Adipocyte (in vitro differentiated cells): ENCODE measurements around the gene BNIPL.

Experiments
- DNase-seq: peaks from one replicate; pipeline ENCODE4 v3.0.0-alpha.2; 2015; ENCODE audit warnings: low read depth
- H3K27me3 ChIP-seq: replicated peaks from 2 replicates; pipeline ENCODE4 v1.7.0; 2013; ENCODE audit warnings: mild to moderate bottlenecking, low read length, moderate library complexity; ENCODE audit not compliant: control insufficient read depth, insufficient read depth
- H3K36me3 ChIP-seq: 2 replicates; pipeline ENCODE4 v1.7.0; 2013; ENCODE audit warnings: low read length, mild to moderate bottlenecking, moderate library complexity; ENCODE audit not compliant: control insufficient read depth, insufficient read depth, severe bottlenecking
- H3K4me1 ChIP-seq: 2 replicates; pipeline ENCODE4 v1.7.0; 2013; ENCODE audit warnings: mild to moderate bottlenecking, low read length, moderate library complexity; ENCODE audit not compliant: control insufficient read depth, insufficient read depth
- H3K4me3 ChIP-seq: 2 replicates; pipeline ENCODE4 v1.7.0; 2013; ENCODE audit warnings: mild to moderate bottlenecking, low read length, moderate library complexity
- H3K9ac ChIP-seq: 2 replicates; pipeline ENCODE4 v1.7.0; 2013; ENCODE audit warnings: mild to moderate bottlenecking, low read length, moderate library complexity
- H3K9me3 ChIP-seq: 2 replicates; pipeline ENCODE4 v1.7.0; 2013; ENCODE audit warnings: mild to moderate bottlenecking, low read length, moderate library complexity; ENCODE audit not compliant: control insufficient read depth

BNIPL gene

GRCh38 chr1:151059109-151060006 lies 23.0 kb downstream of the BNIPL start, which contains the start of gene CDC42SE1:
CDC42SE1 (minus strand) TSS chr1:151059622; CDS start chr1:151055730, 3,892 bp downstream.
- peak; percentile 96 for DNase-seq
- Histone ChIP-seq H3K9me3 (no peaks in the 10 kb centered on the region), H3K4me1 (peaks cover 40% of the 10 kb centered on the region), H3K9ac (peak within 1 kb of the TSS; percentile 96), H3K27me3 (no peaks in the 10 kb centered on the region), H3K36me3 (peaks cover 23% of the 10 kb centered on the region), H3K4me3 (peak within 1 kb of the TSS; percentile 98)

GRCh38 chr1:151060007-151060656 lies 23.7 kb downstream of the BNIPL start, which contains the start of gene MLLT11:
MLLT11 (plus strand) TSS chr1:151060397; CDS start chr1:151067225, 6,828 bp downstream.
- peak; percentile 89 for DNase-seq
- Histone ChIP-seq H3K27me3 (no peaks in the 10 kb centered on the region), H3K4me1 (peaks cover 40% of the 10 kb centered on the region), H3K4me3 (peak within 1 kb of the TSS; percentile 98), H3K9ac (peak within 1 kb of the TSS; percentile 96), H3K36me3 (peaks cover 15% of the 10 kb centered on the region), H3K9me3 (no peaks in the 10 kb centered on the region)

GRCh38 chr1:151060657-151061421 lies 24.5 kb downstream of the BNIPL start:
- H3K4me3 ChIP-seq, result peak overlapping the region; percentile 98
- peaks cover 41% of the 10 kb centered on the region for H3K4me1 ChIP-seq
- DNase-seq, result peak; percentile 42
- H3K36me3 ChIP-seq, result peaks cover 8% of the 10 kb centered on the region
- no peaks in the 10 kb centered on the region for H3K9me3 ChIP-seq
- peak overlapping the region; percentile 96 for H3K9ac ChIP-seq
- H3K27me3 ChIP-seq, result no peaks in the 10 kb centered on the region

- H3K27me3 ChIP-seq, result no peaks in the 10 kb centered on the region
- no peak overlapping the region for H3K9ac ChIP-seq
- no peaks in the 10 kb centered on the region for H3K36me3 ChIP-seq
- no peaks in the 10 kb centered on the region for H3K9me3 ChIP-seq
- peak; percentile 34 for DNase-seq
- peaks cover 32% of the 10 kb centered on the region for H3K4me1 ChIP-seq
- no peak overlapping the region for H3K4me3 ChIP-seq
Measured at GRCh38 chr1:151061704-151062103, 25.3 kb downstream of the BNIPL start.

GRCh38 chr1:151062741-151063371 lies 26.5 kb downstream of the BNIPL start:
- peak; percentile 81 for DNase-seq
- no peaks in the 10 kb centered on the region for H3K9me3 ChIP-seq
- peaks cover 20% of the 10 kb centered on the region for H3K4me1 ChIP-seq
- no peaks in the 10 kb centered on the region for H3K36me3 ChIP-seq
- no peak overlapping the region for H3K4me3 ChIP-seq
- H3K27me3 ChIP-seq, result no peaks in the 10 kb centered on the region
- peak overlapping the region; percentile 66 for H3K9ac ChIP-seq

- Histone ChIP-seq H3K27me3 (no peaks in the 10 kb centered on the region), H3K9me3 (no peaks in the 10 kb centered on the region), H3K4me3 (no peak overlapping the region), H3K4me1 (peaks cover 17% of the 10 kb centered on the region), H3K9ac (no peak overlapping the region), H3K36me3 (no peaks in the 10 kb centered on the region)
- DNase-seq, result no peak
Measured at GRCh38 chr1:151065089-151065645, 28.8 kb downstream of the BNIPL start.

- no peaks in the 10 kb centered on the region for H3K36me3 ChIP-seq
- H3K4me1 ChIP-seq, result peaks cover 15% of the 10 kb centered on the region
- no peak overlapping the region for H3K4me3 ChIP-seq
- H3K9me3 ChIP-seq, result no peaks in the 10 kb centered on the region
- no peaks in the 10 kb centered on the region for H3K27me3 ChIP-seq
- DNase-seq, result no peak
- H3K9ac ChIP-seq, result no peak overlapping the region
Measured at GRCh38 chr1:151067185-151067584, 30.8 kb downstream of the BNIPL start.

- no peaks in the 10 kb centered on the region for H3K27me3 ChIP-seq
- H3K4me1 ChIP-seq, result peaks cover 12% of the 10 kb centered on the region
- H3K36me3 ChIP-seq, result no peaks in the 10 kb centered on the region
- no peak overlapping the region for H3K4me3 ChIP-seq
- DNase-seq, result no peak
- H3K9ac ChIP-seq, result no peak overlapping the region
- H3K9me3 ChIP-seq, result no peaks in the 10 kb centered on the region
Measured at GRCh38 chr1:151069103-151069486, 32.7 kb downstream of the BNIPL start.

GRCh38 chr1:151070474-151071276 lies 34.3 kb downstream of the BNIPL start, which contains the start of gene GABPB2:
GABPB2 (plus strand) TSS chr1:151070761; CDS start chr1:151088190, 17,429 bp downstream.
- no peaks in the 10 kb centered on the region for H3K9me3 ChIP-seq
- peak within 1 kb of the TSS; percentile 95 for H3K9ac ChIP-seq
- H3K27me3 ChIP-seq, result no peaks in the 10 kb centered on the region
- H3K36me3 ChIP-seq, result peaks cover 3% of the 10 kb centered on the region
- DNase-seq, result peak; percentile 97
- H3K4me3 ChIP-seq, result peak within 1 kb of the TSS; percentile 90
- H3K4me1 ChIP-seq, result peaks cover 9% of the 10 kb centered on the region

GRCh38 chr1:151072224-151072623 lies 35.8 kb downstream of the BNIPL start:
- Histone ChIP-seq H3K9me3 (no peaks in the 10 kb centered on the region), H3K27me3 (no peaks in the 10 kb centered on the region), H3K4me1 (peaks cover 8% of the 10 kb centered on the region), H3K9ac (no peak overlapping the region), H3K4me3 (no peak overlapping the region), H3K36me3 (peaks cover 3% of the 10 kb centered on the region)
- no peak for DNase-seq
